Stimulated activated naive B cell treated with anti-CD40 and anti-IgM and Interleukin-4, amounts not matched to agents 10 μg/mL and 1 μg/mL and 100 μg/mL, for 72 hours (primary cell): ENCODE measurements around the gene RPS4Y2.

ENCODE experiments used
- ATAC-seq, 2 donors: fragments of 150-1000 bp; cut with Tn5 transposase; replicated peaks; 2 replicates each; pipeline ENCODE4 v1.10.0; 2021; ENCODE audit warnings: moderate library complexity in 1 of 2
- DNase-seq: peaks from one replicate; pipeline ENCODE4 v3.0.0; 2021
- H3K27ac Mint-ChIP-seq: one replicate; pipeline ENCODE4 v1.8.0; 2022; ENCODE audit warnings: mild to moderate bottlenecking, mixed read lengths
- H3K27me3 Mint-ChIP-seq, 2 donors: one replicate each; pipeline ENCODE4 v1.8.0; 2022; ENCODE audit warnings: mixed read lengths in 2 of 2
- H3K36me3 Mint-ChIP-seq, 2 donors: one replicate each; pipeline ENCODE4 v1.8.0; 2022; ENCODE audit warnings: mixed read lengths in 2 of 2, mild to moderate bottlenecking in 1 of 2
- H3K4me1 Mint-ChIP-seq, 2 donors: one replicate each; pipeline ENCODE4 v1.8.0; 2022; ENCODE audit warnings: mixed read lengths in 2 of 2, mild to moderate bottlenecking in 1 of 2
- H3K4me3 Mint-ChIP-seq, 2 donors: one replicate each; pipeline ENCODE4 v1.8.0; 2022; ENCODE audit warnings: mild to moderate bottlenecking in 2 of 2, mixed read lengths in 2 of 2, moderate library complexity in 1 of 2
- H3K9me3 Mint-ChIP-seq, 2 donors: one replicate each; pipeline ENCODE4 v1.8.0; 2022; ENCODE audit warnings: mixed read lengths in 2 of 2, mild to moderate bottlenecking in 1 of 2

The RPS4Y2 gene

GRCh38 chrY:20784965-20785364 is 29.1 kb downstream of the RPS4Y2 start:
- Mint-ChIP-seq H3K27ac (no peak overlapping the region), H3K27me3 (no peaks in the 10 kb centered on the region), H3K9me3 (peaks cover 0 to 2% of the 10 kb centered on the region in 2 donors), H3K4me3 (no peak overlapping the region), H3K4me1 (peaks cover 0 to 29% of the 10 kb centered on the region in 2 donors), H3K36me3 (no peaks in the 10 kb centered on the region)
- DNase-seq = no peak
- ATAC-seq = no peak

DNA sequence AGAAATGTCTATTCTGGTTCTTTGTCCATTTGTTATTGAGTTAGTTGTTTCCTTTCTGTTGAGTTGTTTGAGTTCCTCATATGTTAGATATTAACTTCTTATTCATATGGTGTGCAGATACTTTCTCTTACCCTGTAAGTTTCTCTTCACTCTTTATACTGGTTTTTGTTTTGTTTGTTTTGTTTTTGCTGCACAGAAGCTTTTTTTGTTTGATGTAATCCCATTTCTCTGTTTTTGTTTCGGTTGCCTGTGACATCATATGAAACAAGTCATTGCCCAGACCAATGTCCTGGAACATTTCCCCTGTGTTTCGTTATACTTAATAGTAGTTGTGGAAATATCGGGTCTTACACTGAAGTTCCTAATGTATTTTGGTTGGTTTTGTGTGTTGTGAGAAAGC is 31.2 kb downstream of the RPS4Y2 start:
- no peak overlapping the region for H3K27ac Mint-ChIP-seq
- H3K36me3 Mint-ChIP-seq = no peaks in the 10 kb centered on the region
- ATAC-seq (peak in 1 of 2 donors; percentile 64), DNase-seq (no peak)
- H3K4me1 Mint-ChIP-seq = peaks cover 0 to 15% of the 10 kb centered on the region in 2 donors
- H3K9me3 Mint-ChIP-seq = peaks cover 0 to 2% of the 10 kb centered on the region in 2 donors
- H3K27me3 Mint-ChIP-seq = no peaks in the 10 kb centered on the region
- peak overlapping the region in 1 of 2 donors; percentile 40 for H3K4me3 Mint-ChIP-seq

- Mint-ChIP-seq H3K27ac (no peak overlapping the region), H3K4me3 (peak overlapping the region in 1 of 2 donors; percentile 72), H3K4me1 (peaks cover 0 to 51% of the 10 kb centered on the region in 2 donors), H3K36me3 (peaks cover 0 to 2% of the 10 kb centered on the region in 2 donors), H3K27me3 (no peaks in the 10 kb centered on the region), H3K9me3 (no peaks in the 10 kb centered on the region)
- DNase-seq = no peak
- ATAC-seq = peak in 1 of 2 donors; percentile 94
Measured at GRCh38 chrY:20798351-20799049, 42.6 kb downstream of the RPS4Y2 start.

- Mint-ChIP-seq H3K27me3 (no peaks in the 10 kb centered on the region), H3K27ac (no peak overlapping the region), H3K4me1 (peaks cover 0 to 38% of the 10 kb centered on the region in 2 donors), H3K36me3 (peaks cover 0 to 2% of the 10 kb centered on the region in 2 donors), H3K9me3 (no peaks in the 10 kb centered on the region), H3K4me3 (no peak overlapping the region)
- DNase-seq (no peak), ATAC-seq (no peak)
Measured at GRCh38 chrY:20802659-20803058, 46.8 kb downstream of the RPS4Y2 start.

DNA sequence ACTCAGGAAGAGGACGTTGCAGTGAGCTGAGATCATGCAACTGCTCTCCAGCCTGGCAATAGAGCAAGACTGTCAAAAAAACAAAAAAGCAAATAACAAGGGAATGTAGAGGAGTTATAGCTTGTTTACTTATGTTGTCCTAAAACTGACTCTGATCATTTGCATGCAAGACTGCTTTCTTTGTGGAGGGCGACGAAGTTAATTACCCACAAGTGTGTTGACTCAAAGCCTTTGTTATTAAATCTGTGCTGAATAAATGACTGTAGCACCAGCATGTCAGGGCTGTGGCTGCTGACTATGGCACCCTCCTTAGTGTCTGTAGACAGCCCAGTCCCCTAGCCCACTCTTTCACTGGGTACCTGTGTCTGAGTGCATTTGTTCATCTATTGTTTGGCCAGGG is 50.3 kb downstream of the RPS4Y2 start:
- no peak for ATAC-seq

DNA sequence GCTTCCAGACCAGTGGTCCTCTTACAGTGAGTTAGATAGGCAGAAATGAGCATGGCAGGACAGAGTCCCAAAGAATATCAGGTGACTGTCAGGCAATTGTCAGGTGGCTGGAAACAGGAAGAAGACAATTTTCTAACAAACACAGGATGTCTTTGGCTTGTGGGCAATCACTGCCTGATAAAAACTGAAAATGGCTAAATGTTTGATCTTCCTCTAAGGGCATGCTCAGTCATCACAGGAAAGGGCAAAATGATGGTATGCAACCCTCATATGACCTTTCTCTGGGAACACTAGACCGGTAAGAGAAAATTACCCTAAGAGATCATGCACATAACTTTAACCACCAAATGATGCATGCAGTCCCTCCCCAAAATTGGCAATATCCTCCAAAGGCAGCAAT is 57.6 kb downstream of the RPS4Y2 start:
- Mint-ChIP-seq H3K4me1 (peaks cover 0 to 12% of the 10 kb centered on the region in 2 donors), H3K27ac (no peak overlapping the region), H3K36me3 (no peaks in the 10 kb centered on the region), H3K9me3 (no peaks in the 10 kb centered on the region), H3K4me3 (no peak overlapping the region), H3K27me3 (no peaks in the 10 kb centered on the region)
- ATAC-seq (peak in 1 of 2 donors; percentile 95), DNase-seq (no peak)

More for the DNA sequence above, 50.3 kb downstream of the RPS4Y2 start:
- Mint-ChIP-seq H3K4me3 (no peak overlapping the region), H3K9me3 (no peaks in the 10 kb centered on the region), H3K27ac (no peak overlapping the region), H3K4me1 (peaks cover 0 to 17% of the 10 kb centered on the region in 2 donors), H3K36me3 (no peaks in the 10 kb centered on the region), H3K27me3 (no peaks in the 10 kb centered on the region)
- DNase-seq = no peak

DNA sequence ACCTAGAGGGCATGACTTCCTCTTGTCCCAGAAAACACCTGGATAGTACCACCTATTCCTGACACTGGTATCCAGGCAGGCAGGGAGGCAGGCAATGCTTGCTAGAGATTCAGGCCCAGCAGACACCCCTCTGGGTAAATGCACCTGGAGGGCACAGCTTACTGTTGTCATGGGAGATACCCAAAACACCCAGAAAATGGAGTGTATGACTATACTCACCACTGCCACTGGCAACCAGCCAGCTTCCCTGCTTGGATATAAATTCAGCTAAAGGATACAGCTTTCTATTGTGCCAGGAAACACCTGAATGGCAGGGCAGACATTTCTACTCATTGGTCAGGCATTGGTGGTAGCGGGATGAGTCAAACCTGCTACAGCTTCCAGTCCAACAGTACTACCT is 58.9 kb downstream of the RPS4Y2 start:
- H3K27me3 Mint-ChIP-seq = no peaks in the 10 kb centered on the region
- ATAC-seq (no peak), DNase-seq (no peak)
- no peak overlapping the region for H3K27ac Mint-ChIP-seq
- H3K36me3 Mint-ChIP-seq = no peaks in the 10 kb centered on the region
- H3K4me3 Mint-ChIP-seq = no peak overlapping the region
- H3K9me3 Mint-ChIP-seq = no peaks in the 10 kb centered on the region
- peaks cover 0 to 12% of the 10 kb centered on the region in 2 donors for H3K4me1 Mint-ChIP-seq

DNA sequence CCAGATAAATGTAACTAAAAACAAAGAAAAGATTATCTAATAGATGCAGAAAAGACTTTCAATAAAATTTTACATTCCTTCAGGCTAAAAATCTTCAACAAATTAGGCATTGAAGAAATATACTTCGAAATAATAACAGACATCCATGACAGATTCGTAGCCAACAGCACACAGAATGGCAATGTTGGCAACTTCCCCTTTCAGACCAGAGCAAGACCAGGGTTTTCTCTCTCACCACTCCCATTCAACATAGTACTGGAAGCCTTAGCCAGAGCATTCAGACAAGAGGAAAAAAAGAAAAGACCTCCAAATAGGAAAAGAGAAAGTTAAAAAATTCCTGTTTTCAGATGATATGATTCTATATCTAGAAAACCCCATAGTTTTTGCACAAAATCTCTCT is 61.2 kb downstream of the RPS4Y2 start:
- peaks cover 0 to 12% of the 10 kb centered on the region in 2 donors for H3K4me1 Mint-ChIP-seq
- no peaks in the 10 kb centered on the region for H3K9me3 Mint-ChIP-seq
- H3K36me3 Mint-ChIP-seq = no peaks in the 10 kb centered on the region
- H3K4me3 Mint-ChIP-seq = no peak overlapping the region
- DNase-seq = no peak
- H3K27ac Mint-ChIP-seq = no peak overlapping the region
- ATAC-seq = no peak
- H3K27me3 Mint-ChIP-seq = no peaks in the 10 kb centered on the region
